Trophoblast cell (in vitro differentiated cells and primary cell): ENCODE data around the gene SCGB1A1.

Experiments used
- DNase-seq, 2 donors: peaks; one replicate each; pipeline ENCODE4 v3.0.0-alpha.2; 2016
- H2AFZ ChIP-seq: 2 replicates; pipeline ENCODE4 v1.6.1; 2013; ENCODE audit warnings: low read length, moderate library complexity, mild to moderate bottlenecking; ENCODE audit not compliant: insufficient read depth, poor library complexity
- H2AK5ac ChIP-seq: 2 replicates; pipeline ENCODE4 v1.6.1; 2013; ENCODE audit warnings: mild to moderate bottlenecking, low read length
- H2BK120ac ChIP-seq: 2 replicates; pipeline ENCODE4 v1.6.1; 2013; ENCODE audit warnings: low read length, mild to moderate bottlenecking, moderate library complexity; ENCODE audit not compliant: insufficient read depth, poor library complexity
- H2BK12ac ChIP-seq: 2 replicates; pipeline ENCODE4 v1.6.1; 2013; ENCODE audit warnings: mild to moderate bottlenecking, low read length, moderate library complexity
- H2BK5ac ChIP-seq: 2 replicates; pipeline ENCODE4 v1.6.1; 2013; ENCODE audit warnings: low read length, low read depth, moderate library complexity, mild to moderate bottlenecking; ENCODE audit not compliant: poor library complexity
- H3K14ac ChIP-seq: 2 replicates; pipeline ENCODE4 v1.6.1; 2013; ENCODE audit warnings: mild to moderate bottlenecking, low read length
- H3K18ac ChIP-seq: 2 replicates; pipeline ENCODE4 v1.6.1; 2013; ENCODE audit warnings: mild to moderate bottlenecking, low read length
- H3K23ac ChIP-seq: 2 replicates; pipeline ENCODE4 v1.6.1; 2013; ENCODE audit warnings: low read length
- H3K27ac ChIP-seq: 2 replicates; pipeline ENCODE4 v1.5.1; 2013; ENCODE audit warnings: low read depth, mild to moderate bottlenecking, inconsistent platforms, low read length, moderate library complexity
- H3K27me3 ChIP-seq: 2 replicates; pipeline ENCODE4 v1.6.1; 2013; ENCODE audit warnings: inconsistent platforms, mild to moderate bottlenecking, low read length, moderate library complexity; ENCODE audit not compliant: insufficient read depth
- H3K36me3 ChIP-seq, 2 experiments: 1 replicate in 1 of 2; 2 replicates in 1 of 2; pipeline ENCODE4 v1.6.1; 2013; ENCODE audit warnings: low read length in 2 of 2, mild to moderate bottlenecking in 2 of 2, moderate library complexity in 1 of 2; ENCODE audit not compliant: insufficient read depth in 2 of 2, control insufficient read depth in 1 of 2
- H3K4ac ChIP-seq: 2 replicates; pipeline ENCODE4 v1.6.1; 2013; ENCODE audit warnings: low read depth, mild to moderate bottlenecking, low read length, moderate library complexity
- H3K4me1 ChIP-seq, 2 experiments: 1 replicate in 1 of 2; 2 replicates in 1 of 2; pipeline ENCODE4 v1.6.1; 2013; ENCODE audit warnings: low read length in 2 of 2, mild to moderate bottlenecking in 2 of 2, moderate library complexity in 1 of 2; ENCODE audit not compliant: insufficient read depth in 2 of 2, control insufficient read depth in 1 of 2
- H3K4me2 ChIP-seq: 2 replicates; pipeline ENCODE4 v1.6.1; 2013; ENCODE audit warnings: inconsistent platforms, mild to moderate bottlenecking, low read length, moderate library complexity
- H3K4me3 ChIP-seq: 2 replicates; pipeline ENCODE4 v1.5.1; 2013; ENCODE audit warnings: mild to moderate bottlenecking, low read depth, low read length, inconsistent platforms
- H3K79me1 ChIP-seq: one replicate; pipeline ENCODE4 v1.6.1; 2013; ENCODE audit warnings: low read length
- H3K79me2 ChIP-seq: 2 replicates; pipeline ENCODE4 v1.6.1; 2013; ENCODE audit warnings: low read length, mild to moderate bottlenecking; ENCODE audit not compliant: control insufficient read depth, insufficient read depth, poor library complexity
- H3K9ac ChIP-seq: 2 replicates; pipeline ENCODE4 v1.6.1; 2013; ENCODE audit warnings: mild to moderate bottlenecking, low read length
- H3K9me3 ChIP-seq: 2 replicates; pipeline ENCODE4 v1.6.1; 2013; ENCODE audit warnings: low read depth, mild to moderate bottlenecking, control low read depth, inconsistent platforms, low read length; ENCODE audit not compliant: insufficient read depth
- H4K12ac ChIP-seq: 2 replicates; pipeline ENCODE4 v1.6.1; 2013; ENCODE audit warnings: low read depth, mild to moderate bottlenecking, low read length, moderate library complexity
- H4K8ac ChIP-seq: 2 replicates; pipeline ENCODE4 v1.6.1; 2013; ENCODE audit warnings: low read depth, mild to moderate bottlenecking, low read length, moderate library complexity
- H4K91ac ChIP-seq: one replicate; pipeline ENCODE4 v1.6.1; 2013; ENCODE audit warnings: low read depth, mild to moderate bottlenecking, low read length, moderate library complexity
- WGBS: extraction: QIAGEN DNeasy Blood & Tissue Kit; methylation state at CpG from one replicate; pipeline ENCODE4 v1.1.7; 2013; ENCODE audit warnings: missing lambda C conversion rate; ENCODE audit not compliant: insufficient read length, insufficient coverage; ENCODE audit errors: extremely low coverage; 5-methylcytosine and 5-hydroxymethylcytosine counted together

The SCGB1A1 gene

GRCh38 chr11:62452839-62453468 lies 34.1 kb downstream of the SCGB1A1 start:
- no peaks in the 10 kb centered on the region for H3K79me2 ChIP-seq
- no peak overlapping the region for H3K4me2 ChIP-seq
- H3K27ac ChIP-seq = no peak overlapping the region
- H3K4me3 ChIP-seq = no peak overlapping the region
- no peak overlapping the region for H2AFZ ChIP-seq
- no peak overlapping the region for H3K14ac ChIP-seq
- H2BK5ac ChIP-seq = no peak overlapping the region
- no peak overlapping the region for H3K4ac ChIP-seq
- peaks cover 2% of the 10 kb centered on the region for H3K9me3 ChIP-seq
- H2BK120ac ChIP-seq = no peak overlapping the region
- H4K8ac ChIP-seq = no peak overlapping the region
- no peak overlapping the region for H3K18ac ChIP-seq
- H2AK5ac ChIP-seq = peak overlapping the region; percentile 73
- no peaks in the 10 kb centered on the region for H3K36me3 ChIP-seq
- peak overlapping the region; percentile 75 for H4K91ac ChIP-seq
- H3K4me1 ChIP-seq = peaks cover 11 to 13% of the 10 kb centered on the region in 2 experiments
- H3K23ac ChIP-seq = no peak overlapping the region
- H3K27me3 ChIP-seq = no peaks in the 10 kb centered on the region
- no CpG with 5 or more reads among the region's 11 CpGs for WGBS
- H3K79me1 ChIP-seq = peaks cover 5% of the 10 kb centered on the region
- peak in 1 of 2 donors; percentile 56 for DNase-seq
- no peak overlapping the region for H2BK12ac ChIP-seq
- no peak overlapping the region for H3K9ac ChIP-seq
- no peak overlapping the region for H4K12ac ChIP-seq

DNA sequence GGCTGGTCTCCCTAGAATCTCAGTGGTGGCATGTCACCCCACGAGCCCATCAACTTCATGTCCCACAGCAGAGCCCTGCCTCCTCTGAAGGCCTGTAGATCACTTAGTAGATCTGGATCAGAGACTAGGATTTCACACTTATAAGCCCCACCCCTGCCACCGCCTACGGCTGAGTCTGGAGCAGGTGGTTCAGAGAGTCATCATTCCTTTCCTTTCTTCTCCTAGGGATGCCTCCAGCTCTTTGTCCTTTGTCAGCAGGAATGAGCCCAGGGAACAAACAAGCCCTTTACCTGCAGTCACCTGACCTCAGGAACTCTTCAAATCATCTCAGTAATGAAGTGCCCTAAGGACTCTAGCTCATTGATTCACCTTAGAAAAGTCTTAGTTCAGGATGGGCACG lies 37.8 kb downstream of the SCGB1A1 start:
- no peak overlapping the region for H3K27ac ChIP-seq
- peak; percentile 97 for DNase-seq
- H2AK5ac ChIP-seq = no peak overlapping the region
- H3K36me3 ChIP-seq = no peaks in the 10 kb centered on the region
- H3K9me3 ChIP-seq = peaks cover 2% of the 10 kb centered on the region
- H4K8ac ChIP-seq = no peak overlapping the region
- peaks cover 11 to 14% of the 10 kb centered on the region in 2 experiments for H3K4me1 ChIP-seq
- no peak overlapping the region for H2AFZ ChIP-seq
- no peak overlapping the region for H2BK120ac ChIP-seq
- no peak overlapping the region for H3K18ac ChIP-seq
- no peaks in the 10 kb centered on the region for H3K27me3 ChIP-seq
- no peak overlapping the region for H3K14ac ChIP-seq
- no peak overlapping the region for H2BK12ac ChIP-seq
- H3K9ac ChIP-seq = no peak overlapping the region
- WGBS = no CpG with 5 or more reads among the region's 4 CpGs
- no peak overlapping the region for H3K4me2 ChIP-seq
- H3K79me1 ChIP-seq = peaks cover 11% of the 10 kb centered on the region
- no peak overlapping the region for H2BK5ac ChIP-seq
- no peak overlapping the region for H4K91ac ChIP-seq
- no peak overlapping the region for H3K4me3 ChIP-seq
- H3K4ac ChIP-seq = no peak overlapping the region
- no peaks in the 10 kb centered on the region for H3K79me2 ChIP-seq
- no peak overlapping the region for H3K23ac ChIP-seq
- H4K12ac ChIP-seq = no peak overlapping the region

DNA sequence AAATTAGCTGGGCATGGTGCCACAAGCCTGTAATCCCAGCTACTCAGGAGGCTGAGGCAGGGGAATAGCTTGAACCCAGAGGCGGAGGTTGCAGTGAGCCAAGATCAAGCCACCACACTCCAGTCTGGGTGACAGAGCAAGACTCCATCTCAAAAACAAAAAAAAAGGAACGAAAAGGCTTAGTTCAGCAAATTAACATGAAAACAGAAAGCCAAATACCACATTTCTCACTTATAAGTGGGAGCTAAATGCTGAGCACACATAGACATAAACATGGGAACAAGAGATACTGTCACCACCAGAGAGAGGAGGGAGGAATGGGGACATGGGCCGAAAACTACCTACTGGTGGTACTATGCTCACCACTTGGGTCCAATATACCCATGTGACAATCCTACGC lies 38.6 kb downstream of the SCGB1A1 start:
- Histone ChIP-seq H3K36me3 (no peaks in the 10 kb centered on the region), H3K27ac (no peak overlapping the region), H2BK120ac (no peak overlapping the region), H4K12ac (no peak overlapping the region), H2AFZ (no peak overlapping the region), H3K4me1 (peaks cover 10 to 11% of the 10 kb centered on the region in 2 experiments), H2BK5ac (no peak overlapping the region), H4K91ac (no peak overlapping the region), H2AK5ac (no peak overlapping the region), H3K9me3 (peaks cover 2% of the 10 kb centered on the region), H3K9ac (no peak overlapping the region), H3K27me3 (no peaks in the 10 kb centered on the region), H3K79me1 (peaks cover 10% of the 10 kb centered on the region), H3K79me2 (no peaks in the 10 kb centered on the region), H4K8ac (no peak overlapping the region), H3K4ac (no peak overlapping the region), H3K4me3 (no peak overlapping the region), H3K4me2 (no peak overlapping the region), H3K18ac (no peak overlapping the region), H2BK12ac (no peak overlapping the region), H3K23ac (no peak overlapping the region), H3K14ac (no peak overlapping the region)
- no CpG with 5 or more reads among the region's 4 CpGs for WGBS
- no peak for DNase-seq

GRCh38 chr11:62458212-62459002 lies 39.6 kb downstream of the SCGB1A1 start:
- H2BK120ac ChIP-seq = peak overlapping the region; percentile 20
- no peak overlapping the region for H3K4ac ChIP-seq
- no peak overlapping the region for H2BK5ac ChIP-seq
- H2BK12ac ChIP-seq = peak overlapping the region; percentile 85
- H2AFZ ChIP-seq = no peak overlapping the region
- no peak overlapping the region for H3K4me2 ChIP-seq
- no peaks in the 10 kb centered on the region for H3K79me2 ChIP-seq
- no peak overlapping the region for H3K27ac ChIP-seq
- no peaks in the 10 kb centered on the region for H3K36me3 ChIP-seq
- no CpG with 5 or more reads among the region's 4 CpGs for WGBS
- no peak overlapping the region for H4K12ac ChIP-seq
- peaks cover 2% of the 10 kb centered on the region for H3K9me3 ChIP-seq
- no peaks in the 10 kb centered on the region for H3K27me3 ChIP-seq
- no peak overlapping the region for H4K8ac ChIP-seq
- H3K23ac ChIP-seq = no peak overlapping the region
- H3K4me3 ChIP-seq = no peak overlapping the region
- H3K18ac ChIP-seq = peak overlapping the region; percentile 14
- no peak overlapping the region for H3K14ac ChIP-seq
- peak overlapping the region; percentile 25 for H4K91ac ChIP-seq
- no peak overlapping the region for H3K9ac ChIP-seq
- no peak overlapping the region for H2AK5ac ChIP-seq
- no peak for DNase-seq
- peaks cover 6% of the 10 kb centered on the region for H3K79me1 ChIP-seq
- H3K4me1 ChIP-seq = peaks cover 4 to 6% of the 10 kb centered on the region in 2 experiments
